HG02943 (cell line): ENCODE results near the gene ATP13A3.
"Not testable (repeated sequence)": the region's sequence is repeated elsewhere in the genome, so short reads cannot be mapped to it uniquely, and the experiment has no call there.

Experiments used
- ATAC-seq: cut with Tn5 transposase; IDR thresholded peaks from one replicate; pipeline ENCODE4 v1.9.1; 2021; ENCODE audit warnings: mild to moderate bottlenecking, low read depth, moderate library complexity; ENCODE audit not compliant: unreplicated experiment

ATP13A3 gene

DNA sequence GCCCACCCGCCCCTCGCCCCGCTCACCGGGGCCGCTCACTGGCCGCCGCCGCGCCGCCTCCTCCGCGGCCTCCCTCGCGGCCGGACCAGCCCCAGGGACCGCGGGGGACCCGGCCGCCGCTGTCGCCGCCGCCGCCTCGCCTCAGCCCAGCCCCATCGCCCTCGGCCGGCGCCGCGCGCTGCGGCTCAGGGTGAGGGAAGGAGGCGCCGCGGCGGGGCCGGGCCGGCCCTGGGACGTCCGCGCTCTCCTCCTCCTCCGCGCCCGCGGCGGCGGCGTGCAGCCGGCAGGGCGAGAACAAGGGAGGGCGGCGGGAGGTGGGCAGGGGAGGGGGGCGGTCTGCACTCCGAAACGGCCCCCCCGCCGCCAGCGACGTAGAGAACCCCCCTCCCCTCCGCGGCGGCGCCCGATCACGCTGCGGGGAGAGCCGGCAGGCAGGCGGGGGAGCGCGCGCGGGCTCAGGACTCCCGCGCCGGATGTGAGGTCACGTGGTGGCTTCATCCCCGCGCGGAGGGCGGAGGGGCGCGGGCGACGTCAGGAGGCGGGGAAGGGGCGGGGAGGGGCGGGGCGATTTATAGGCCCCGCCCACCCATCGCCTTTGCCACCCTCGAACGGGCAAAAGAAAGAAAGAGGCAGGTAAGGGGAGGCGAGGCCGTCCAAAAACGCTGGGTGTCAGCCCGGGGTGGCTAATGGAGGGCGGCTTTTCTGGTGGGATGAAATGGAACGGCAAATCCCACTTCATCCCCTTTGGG, at the start of gene ATP13A3:
ATP13A3 (minus strand) TSS at position 463 of the 749 bp plus-strand sequence. CDS start 24,812 bp downstream, outside the sequence.
- ATAC-seq, result peak; percentile 54

DNA sequence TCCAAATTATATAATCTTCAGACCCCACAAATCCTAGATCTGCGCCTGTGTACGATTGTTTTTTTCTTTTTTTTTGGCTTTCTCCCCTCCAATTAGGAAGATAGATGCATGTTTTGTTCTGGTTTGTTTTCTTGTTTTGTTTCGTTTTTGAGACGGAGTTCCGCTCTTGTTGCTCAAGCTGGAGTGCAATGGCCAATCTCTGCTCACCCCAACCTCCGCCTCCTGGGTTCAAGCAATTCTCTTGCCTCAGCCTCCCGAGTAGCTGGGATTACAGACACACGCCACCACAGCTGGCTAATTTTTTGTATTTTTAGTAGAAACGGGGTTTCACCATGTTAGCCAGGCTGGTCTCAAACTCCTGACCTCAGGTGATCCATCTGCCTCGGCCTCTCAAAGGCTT, 48.4 kb upstream of the ATP13A3 start:
- ATAC-seq, result not testable (repeated sequence)

DNA sequence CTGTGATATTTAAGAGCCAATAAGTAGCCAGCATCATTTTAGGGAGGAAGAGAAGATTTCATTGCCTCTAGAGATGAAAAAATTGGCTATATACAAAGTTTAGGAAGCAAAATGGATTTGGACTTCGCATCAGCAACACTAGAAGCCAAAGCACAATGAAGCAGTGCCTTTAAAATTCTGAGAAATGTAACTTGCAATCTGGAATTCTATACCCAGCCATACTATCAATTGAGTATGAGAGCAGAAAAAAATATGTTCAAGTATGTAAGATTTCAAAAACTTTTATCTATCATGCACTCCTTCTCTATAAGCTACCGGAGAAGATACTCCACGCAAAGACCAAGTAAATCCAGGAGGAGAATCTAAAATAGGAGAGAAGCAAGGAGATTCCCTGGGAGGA, 47.4 kb upstream of the ATP13A3 start:
- no peak for ATAC-seq

DNA sequence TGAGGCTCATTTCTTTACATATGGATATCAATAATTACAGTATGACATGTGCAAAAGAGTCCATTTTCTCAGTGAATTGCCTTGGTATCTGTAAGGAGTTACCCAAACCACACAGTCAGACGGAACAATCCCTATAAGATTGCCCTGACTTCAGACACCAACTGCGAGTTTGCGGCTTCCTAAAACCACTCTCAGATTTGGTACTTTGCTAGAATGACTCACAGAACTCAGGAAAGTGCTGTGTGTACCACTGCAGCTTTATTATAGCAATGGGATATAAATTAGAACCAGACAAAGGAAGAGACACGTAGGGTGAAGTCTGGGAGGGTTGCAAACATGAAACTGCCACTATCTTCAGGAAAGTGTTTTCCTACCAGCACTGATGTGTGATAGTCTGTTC, 45.8 kb upstream of the ATP13A3 start:
- no peak for ATAC-seq

DNA sequence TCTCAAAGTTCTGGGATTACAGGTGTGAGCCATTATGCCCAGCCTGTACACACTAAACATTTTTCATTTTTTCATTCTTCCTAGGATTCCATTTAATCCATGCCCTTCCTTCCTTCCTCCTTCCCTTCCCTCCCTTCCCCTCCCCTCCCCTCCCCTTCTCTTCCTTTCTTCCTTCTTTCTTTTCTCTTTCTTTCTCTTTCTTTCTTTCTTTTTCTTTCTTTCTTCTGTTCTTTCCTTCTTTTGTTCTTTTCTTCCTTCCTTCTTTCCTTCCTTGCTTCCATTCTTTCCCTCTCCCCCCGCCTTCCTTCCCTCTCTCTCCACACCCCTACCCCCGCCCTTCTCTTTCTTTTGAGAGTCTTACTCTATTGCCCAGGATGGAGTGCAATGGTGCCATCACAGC, 40.9 kb upstream of the ATP13A3 start:
- no peak for ATAC-seq

DNA sequence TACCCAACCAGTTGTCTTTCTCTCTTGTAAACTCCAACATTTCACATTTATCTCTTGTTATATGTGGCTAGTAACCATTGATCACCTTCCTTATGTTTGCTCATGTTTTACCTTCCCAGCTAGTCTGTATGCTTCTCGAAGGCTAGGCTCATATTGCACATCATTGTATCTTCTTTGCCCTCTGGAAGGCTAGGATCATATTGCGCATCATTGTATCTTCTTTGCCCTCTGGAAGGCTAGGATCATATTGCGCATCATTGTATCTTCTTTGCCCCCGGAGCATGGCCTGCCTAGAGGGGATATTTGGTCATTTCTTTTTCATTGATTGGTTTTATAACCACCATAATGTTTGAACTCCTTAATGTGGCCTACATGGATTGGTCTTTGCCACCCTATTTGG, 39.4 kb upstream of the ATP13A3 start:
- no peak for ATAC-seq

DNA sequence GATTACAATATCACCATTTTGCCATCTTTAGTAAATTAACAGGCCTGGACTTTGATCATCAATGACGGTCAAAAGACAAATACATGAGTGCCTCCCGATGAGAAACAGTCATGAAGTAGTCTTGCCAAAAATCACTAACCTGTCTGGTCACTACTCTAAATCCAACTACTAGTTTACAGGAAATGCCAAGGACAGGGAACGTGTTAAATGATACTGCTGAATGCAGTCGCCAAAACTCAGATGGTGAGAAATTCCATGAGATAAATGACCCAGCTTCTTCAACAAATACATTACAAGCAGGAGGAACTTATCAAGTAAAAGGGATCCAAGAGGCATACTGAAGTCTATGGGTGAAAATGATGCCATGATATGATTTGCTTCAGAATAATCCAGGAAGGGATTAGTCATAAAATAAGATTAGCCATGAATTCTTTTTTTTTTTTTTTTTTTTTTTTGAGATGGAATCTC, 35.8 kb upstream of the ATP13A3 start:
- no peak for ATAC-seq

DNA sequence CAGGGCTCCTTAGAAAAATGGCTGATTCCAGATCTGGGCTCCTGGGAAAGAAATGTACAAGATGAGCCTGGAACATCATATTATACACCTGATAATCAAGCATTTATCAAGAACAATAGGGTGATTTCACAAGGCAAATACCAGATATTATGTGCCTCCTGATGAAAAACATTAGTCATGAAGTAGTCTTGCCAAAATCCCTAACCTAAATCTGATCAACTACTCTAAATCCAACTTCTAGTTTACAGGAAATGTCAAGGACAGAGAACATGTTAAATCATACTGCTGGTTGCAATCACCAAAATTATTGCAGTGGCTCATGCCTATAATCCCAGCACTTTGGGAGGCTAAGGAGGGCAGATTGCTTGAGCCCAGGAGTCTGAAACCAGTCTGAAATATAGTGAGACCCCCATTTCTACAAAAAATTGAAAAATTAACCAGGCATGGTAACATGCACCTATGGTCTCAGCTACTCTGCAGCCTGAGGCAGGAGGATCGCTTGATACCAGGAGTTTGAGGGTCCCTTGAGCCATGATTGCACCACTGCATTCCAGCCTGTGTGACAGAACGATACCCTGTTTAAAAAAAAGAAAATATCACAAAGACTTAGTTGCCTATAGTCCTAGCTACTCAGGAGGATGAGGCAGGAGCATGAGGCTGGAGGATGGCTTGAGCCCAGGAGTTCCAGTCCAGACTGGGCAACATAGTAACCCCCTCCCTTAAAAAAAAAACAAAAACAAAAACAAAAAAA, 34.9 kb upstream of the ATP13A3 start:
- no peak for ATAC-seq

DNA sequence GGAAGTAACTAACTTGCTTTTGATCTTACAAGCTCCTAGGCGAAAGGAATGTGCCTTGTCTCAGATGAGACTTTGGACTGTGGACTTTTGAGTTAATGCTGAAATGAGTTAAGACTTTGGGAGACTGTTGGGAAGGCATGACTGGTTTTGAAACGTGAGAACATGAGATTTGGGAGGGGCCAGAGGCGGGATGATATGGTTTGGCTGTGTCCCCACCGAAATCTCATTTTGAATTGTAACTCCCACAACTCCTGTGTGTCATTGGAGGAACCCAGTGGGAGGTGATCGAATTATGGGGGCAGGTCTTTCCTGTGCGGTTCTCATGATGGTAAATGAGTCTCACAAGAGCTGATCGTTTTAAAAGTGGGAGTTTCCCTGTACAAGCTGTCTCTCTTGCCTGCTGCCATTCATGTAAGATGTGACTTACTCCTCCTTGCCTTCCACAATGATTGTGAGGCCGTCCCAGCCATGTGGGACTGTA, 33.9 kb upstream of the ATP13A3 start:
- not testable (repeated sequence) for ATAC-seq

DNA sequence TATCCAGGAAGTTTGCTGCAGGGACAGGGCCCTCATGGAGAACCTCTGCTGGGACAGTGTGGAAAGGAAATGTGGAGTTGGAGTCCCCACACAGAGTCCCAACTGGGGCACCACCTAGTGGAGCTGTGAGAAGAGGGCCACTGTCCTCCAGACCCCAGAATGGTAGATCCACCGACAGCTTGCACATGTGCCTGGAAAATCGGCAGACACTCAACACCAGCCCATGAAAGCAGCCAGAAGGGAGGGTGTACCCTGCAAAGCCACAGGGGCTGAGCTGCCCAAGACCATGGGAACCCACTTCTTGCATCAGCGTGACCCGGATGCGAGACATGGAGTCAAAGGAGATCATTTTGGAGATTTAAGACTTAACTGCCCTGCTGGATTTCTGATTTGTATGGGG, 33.4 kb upstream of the ATP13A3 start:
- ATAC-seq, result not testable (repeated sequence)

DNA sequence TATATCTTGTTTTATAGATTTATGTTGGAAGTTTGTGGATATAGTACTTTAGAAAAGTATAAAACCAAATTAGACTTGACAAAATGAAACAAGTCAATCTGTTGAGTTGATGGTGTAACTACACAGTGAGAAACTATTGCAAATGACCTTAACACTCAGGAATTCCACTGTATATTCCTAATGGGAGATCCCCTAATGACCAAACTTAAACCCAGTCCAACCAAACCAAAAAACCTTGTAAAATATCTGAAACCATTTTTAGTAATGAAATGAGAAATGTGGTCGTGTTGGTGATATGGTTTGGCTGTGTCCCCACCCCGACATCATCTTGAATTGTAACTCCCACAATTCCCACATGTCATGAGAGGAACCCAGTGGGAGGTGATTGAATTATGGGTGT, 31.9 kb upstream of the ATP13A3 start:
- ATAC-seq, result no peak

DNA sequence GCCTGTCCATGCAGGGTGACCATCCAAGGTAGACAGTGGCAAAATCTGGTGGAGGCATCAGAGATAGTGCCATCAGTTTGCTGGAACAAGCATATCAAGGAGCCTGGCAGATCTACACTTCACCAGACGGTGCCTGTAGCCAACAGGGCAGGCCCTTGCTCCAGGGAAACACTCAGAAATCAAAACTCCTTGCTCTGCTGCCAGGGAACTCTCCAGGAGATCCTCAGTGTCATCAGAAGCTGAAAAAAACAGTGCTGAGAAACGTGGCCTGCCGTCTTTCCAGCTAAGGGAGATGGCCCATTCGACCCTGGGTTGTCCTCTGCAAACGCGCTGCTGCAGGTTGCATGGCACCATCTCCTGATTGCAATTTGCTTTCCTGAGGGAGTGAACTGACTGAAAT, 30.5 kb upstream of the ATP13A3 start:
- ATAC-seq, result no peak

DNA sequence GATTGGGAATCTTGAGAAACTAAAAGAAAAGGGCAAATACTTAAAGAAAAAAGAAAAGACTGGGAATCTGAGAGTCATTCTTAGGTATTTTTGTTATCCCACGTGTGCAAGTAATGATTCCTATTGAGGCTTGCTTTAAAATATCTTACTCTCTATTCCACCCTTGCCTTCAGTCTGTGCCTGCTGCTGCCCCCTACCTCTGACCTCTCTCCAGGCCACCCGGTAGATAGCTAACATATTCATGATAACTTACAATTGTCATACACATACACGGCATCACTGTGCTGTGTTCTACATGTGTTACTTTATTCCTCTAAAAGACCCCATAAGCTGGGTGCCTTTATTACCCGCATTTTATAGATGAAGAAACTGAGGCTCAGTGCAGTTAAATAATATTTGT, 27.8 kb upstream of the ATP13A3 start:
- ATAC-seq, result no peak

DNA sequence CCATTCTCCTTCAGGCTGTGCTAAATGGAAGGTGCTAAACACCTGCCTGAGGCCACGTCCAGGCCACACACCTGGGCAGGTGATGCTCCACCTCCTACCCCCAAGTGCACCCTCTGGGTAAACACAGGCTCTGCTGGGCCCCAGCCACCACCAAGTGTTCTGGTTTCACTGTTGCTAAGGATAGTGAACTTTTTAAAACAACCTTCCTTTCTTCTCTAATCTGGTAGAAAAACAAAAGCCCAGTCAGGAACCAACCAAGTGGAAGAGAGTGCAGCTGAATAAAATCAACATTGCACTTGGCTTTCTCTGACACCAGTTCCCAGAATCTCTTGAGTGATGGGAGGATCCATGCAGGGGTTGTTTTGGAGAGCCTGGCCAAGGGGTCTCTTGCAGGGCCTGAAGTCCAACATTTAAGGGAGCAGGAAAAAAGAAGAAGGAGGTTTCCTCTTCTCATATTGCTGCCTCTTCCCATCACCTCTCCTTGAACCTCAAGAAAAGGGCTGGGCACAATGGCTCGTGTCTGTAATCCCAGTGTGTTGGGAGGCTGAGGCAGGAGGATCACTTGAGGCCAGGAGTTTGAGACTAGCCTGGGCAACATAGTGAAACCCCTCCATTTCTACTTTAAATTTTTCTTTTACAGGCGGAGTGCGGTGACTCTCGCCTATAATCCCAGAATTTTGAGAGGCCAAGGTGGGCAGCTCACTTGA, 26.2 kb upstream of the ATP13A3 start:
- ATAC-seq, result no peak

DNA sequence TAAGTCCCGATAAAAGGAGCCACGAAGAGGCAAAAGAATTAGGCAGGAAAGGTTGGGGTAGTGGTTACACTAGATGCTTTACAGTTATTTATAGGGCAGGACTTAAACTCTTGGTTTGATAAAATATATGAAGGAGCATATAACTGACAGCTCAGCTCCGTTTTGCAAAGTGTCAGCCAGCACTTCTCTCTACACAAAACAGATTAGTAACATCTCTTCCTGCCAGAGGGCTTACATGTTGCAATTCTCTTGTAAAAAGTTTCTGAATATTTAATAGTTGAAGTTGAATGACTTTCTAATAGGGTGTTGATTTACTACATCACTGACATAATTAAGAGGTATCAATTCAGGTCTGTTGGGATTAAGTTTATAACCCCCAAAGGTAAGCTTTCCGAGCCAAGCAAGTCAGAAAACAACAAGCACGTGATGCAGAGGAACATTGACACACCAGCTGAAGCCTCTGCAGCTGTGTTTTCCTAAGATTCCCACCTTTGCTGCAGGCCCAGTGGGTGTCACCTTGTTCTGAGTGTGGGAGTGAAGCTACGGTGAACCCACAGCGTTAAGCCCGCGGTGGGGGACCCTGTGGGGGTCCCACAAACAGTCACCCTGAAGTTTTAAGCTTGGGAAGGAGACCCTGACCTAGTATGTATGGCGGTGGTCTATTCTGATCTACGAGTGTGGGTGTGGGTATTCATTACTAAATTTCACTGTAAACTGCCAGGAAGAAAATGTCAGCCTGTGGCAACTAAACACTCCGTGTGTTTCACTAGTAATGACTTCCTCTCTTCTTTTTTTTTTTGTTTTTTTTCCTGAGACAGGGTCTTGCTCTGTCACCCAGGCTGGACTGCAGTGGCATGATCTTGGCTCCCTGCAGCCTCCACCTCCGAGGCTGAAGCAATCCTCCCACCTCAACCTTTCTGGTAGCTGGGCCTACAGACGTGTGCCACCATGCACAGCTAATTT, 22.0 kb upstream of the ATP13A3 start:
- ATAC-seq, result no peak

DNA sequence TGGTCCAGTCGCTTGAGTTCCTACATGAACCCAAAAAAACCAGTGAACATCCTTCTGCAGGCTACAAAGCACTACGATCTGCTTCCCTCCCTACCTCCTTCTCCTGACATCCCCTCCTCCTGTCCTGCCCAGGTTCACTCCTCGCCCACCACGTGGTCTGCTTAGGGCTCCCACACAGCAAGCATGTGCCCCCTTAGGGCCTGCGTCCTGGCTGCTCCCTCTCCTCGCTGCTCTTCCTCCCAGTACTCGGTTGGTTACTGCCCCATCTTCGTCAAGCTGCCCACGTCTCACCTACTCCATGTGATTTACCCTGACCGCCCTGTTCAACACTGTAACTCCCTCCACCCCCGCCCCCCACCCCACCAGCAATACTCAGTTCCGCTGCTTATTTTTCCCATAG, 20.8 kb upstream of the ATP13A3 start:
- ATAC-seq, result no peak

DNA sequence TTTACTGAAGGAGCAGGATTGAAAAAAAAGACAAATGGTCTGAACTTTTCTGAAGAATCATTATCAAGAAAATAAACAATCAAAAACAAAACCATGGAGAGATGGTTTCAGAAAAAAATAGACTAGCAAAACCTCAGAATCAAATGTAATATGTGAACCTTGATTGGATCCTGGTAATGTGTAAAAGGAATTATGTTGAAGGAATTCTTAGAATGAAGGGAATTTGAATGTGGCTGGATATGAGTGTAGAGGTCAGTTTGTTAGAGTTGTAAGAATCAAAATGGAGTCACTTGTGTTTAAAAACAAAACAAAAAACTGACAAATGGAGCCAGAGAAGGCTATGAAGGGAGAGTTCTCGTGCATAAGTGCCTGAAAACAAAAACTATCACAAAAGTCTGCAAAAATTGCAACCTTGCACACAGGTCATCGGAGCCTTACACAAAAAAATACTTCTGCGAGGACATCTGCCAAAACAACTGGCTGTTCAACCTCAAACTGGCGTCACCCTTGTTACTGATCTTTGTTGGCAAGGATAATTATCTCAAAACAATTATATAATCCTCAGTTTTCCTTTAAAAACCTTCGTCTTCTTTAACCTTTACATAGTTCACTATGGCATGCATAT, 19.1 kb upstream of the ATP13A3 start:
- no peak for ATAC-seq

DNA sequence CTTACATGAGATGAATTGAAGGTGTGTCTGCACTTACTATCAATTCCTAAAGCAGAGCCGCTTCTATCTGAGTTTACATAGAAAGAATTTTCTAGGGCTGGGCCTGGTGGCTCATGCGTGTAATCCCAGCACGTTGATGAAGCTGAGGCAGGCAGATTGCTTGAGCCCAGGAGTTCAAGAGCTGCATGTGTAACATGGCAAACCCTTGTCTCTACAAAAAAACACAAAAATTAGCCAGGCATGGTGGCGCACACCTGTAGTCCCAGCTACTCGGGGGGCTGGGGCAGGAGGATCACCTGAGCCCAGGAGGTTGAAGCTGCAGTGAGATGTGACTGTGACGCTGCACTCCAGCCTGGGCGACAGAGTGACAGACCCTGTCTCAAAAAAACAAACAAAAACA, 18.1 kb upstream of the ATP13A3 start:
- ATAC-seq, result no peak

DNA sequence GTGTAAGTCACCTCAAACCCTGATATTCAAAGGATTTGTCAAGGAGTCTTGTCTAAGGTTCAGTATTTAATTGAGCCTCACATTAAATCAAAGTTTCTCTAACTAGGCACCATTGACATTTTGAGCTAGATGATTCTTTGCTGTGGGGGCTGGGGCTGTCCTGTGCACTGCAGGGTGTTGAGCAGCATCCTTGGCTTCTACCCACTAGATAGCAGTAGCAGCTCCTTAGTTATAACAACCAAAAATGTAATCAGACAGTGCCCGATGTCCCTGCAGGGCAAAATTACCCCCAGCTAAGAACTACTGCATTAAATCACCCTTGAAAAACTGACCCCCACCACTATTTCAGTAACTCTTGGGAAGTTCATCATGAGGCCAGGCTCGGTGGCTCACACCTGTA, 17.3 kb upstream of the ATP13A3 start:
- ATAC-seq, result no peak
